H9 (cell line): ENCODE data around the gene PLPP1. TPM values are rescaled to one million over a fixed set of nuclear protein-coding genes. Genes with fewer than 3 reads are reported as not detected.

ENCODE experiments used
- DNase-seq: peaks from one replicate; pipeline ENCODE4 v3.0.0-alpha.2; 2017
- H2AFZ ChIP-seq: one replicate; pipeline ENCODE4 v1.6.1; 2013; ENCODE audit warnings: mild to moderate bottlenecking, low read length, control low read depth, moderate library complexity
- H2AK5ac ChIP-seq: 2 replicates; pipeline ENCODE4 v1.6.1; 2013; ENCODE audit warnings: low read length, control low read depth, mixed read lengths; ENCODE audit not compliant: insufficient read length
- H2BK120ac ChIP-seq: one replicate; pipeline ENCODE4 v1.6.1; 2013; ENCODE audit warnings: low read depth, mild to moderate bottlenecking, low read length, control low read depth, inconsistent platforms; ENCODE audit not compliant: poor library complexity, severe bottlenecking
- H2BK12ac ChIP-seq: 2 replicates; pipeline ENCODE4 v1.6.1; 2013; ENCODE audit warnings: low read length, control low read depth, mixed read lengths, low read depth; ENCODE audit not compliant: insufficient read length
- H2BK15ac ChIP-seq: 2 replicates; pipeline ENCODE4 v1.6.1; 2013; ENCODE audit warnings: low read depth, low read length, control low read depth
- H2BK20ac ChIP-seq: one replicate; pipeline ENCODE4 v1.6.1; 2013; ENCODE audit warnings: low read depth, mild to moderate bottlenecking, low read length, control low read depth, inconsistent platforms; ENCODE audit not compliant: poor library complexity, severe bottlenecking
- H2BK5ac ChIP-seq: 2 replicates; pipeline ENCODE4 v1.6.1; 2013; ENCODE audit warnings: low read length, control low read depth, mixed read lengths; ENCODE audit not compliant: insufficient read length
- H3K14ac ChIP-seq: 2 replicates; pipeline ENCODE4 v1.6.1; 2013; ENCODE audit warnings: low read length, control low read depth; ENCODE audit not compliant: insufficient read depth
- H3K18ac ChIP-seq: 2 replicates; pipeline ENCODE4 v1.6.1; 2013; ENCODE audit warnings: low read depth, mild to moderate bottlenecking, mixed read lengths, low read length, control low read depth; ENCODE audit not compliant: insufficient read length
- H3K23ac ChIP-seq: 2 replicates; pipeline ENCODE4 v1.6.1; 2013; ENCODE audit warnings: low read length, control low read depth, mixed read lengths, low read depth; ENCODE audit not compliant: insufficient read length
- H3K23me2 ChIP-seq: 2 replicates; pipeline ENCODE4 v1.6.1; 2013; ENCODE audit warnings: low read depth, mild to moderate bottlenecking, mixed read lengths, low read length, control low read depth; ENCODE audit not compliant: insufficient read length, poor library complexity, severe bottlenecking
- H3K27ac ChIP-seq: 2 replicates; pipeline ENCODE4 v1.5.1; 2013; ENCODE audit warnings: low read length, control low read depth, mixed read lengths, low read depth; ENCODE audit not compliant: insufficient read length
- H3K27me3 ChIP-seq: 2 replicates; pipeline ENCODE4 v1.6.1; 2013; ENCODE audit warnings: low read length, control low read depth, inconsistent platforms; ENCODE audit not compliant: insufficient read depth
- H3K4ac ChIP-seq: 2 replicates; pipeline ENCODE4 v1.6.1; 2013; ENCODE audit warnings: low read depth, mild to moderate bottlenecking, control low read depth, inconsistent platforms, low read length, moderate library complexity
- H3K4me1 ChIP-seq: 2 replicates; pipeline ENCODE4 v1.6.1; 2013; ENCODE audit warnings: low read length, control low read depth, inconsistent platforms; ENCODE audit not compliant: insufficient read depth
- H3K4me2 ChIP-seq: 2 replicates; pipeline ENCODE4 v1.6.1; 2013; ENCODE audit warnings: low read length, control low read depth, mixed read lengths; ENCODE audit not compliant: insufficient read length, insufficient read depth
- H3K56ac ChIP-seq: 2 replicates; pipeline ENCODE4 v1.6.1; 2013; ENCODE audit warnings: low read depth, mild to moderate bottlenecking, mixed read lengths, low read length, control low read depth; ENCODE audit not compliant: insufficient read length
- H3K79me1 ChIP-seq: 2 replicates; pipeline ENCODE4 v1.6.1; 2013; ENCODE audit warnings: low read depth, mild to moderate bottlenecking, moderate library complexity, low read length, control low read depth, inconsistent platforms; ENCODE audit not compliant: insufficient read depth, poor library complexity, severe bottlenecking
- H3K79me2 ChIP-seq: 2 replicates; pipeline ENCODE4 v1.6.1; 2013; ENCODE audit warnings: low read length, control low read depth, inconsistent platforms; ENCODE audit not compliant: insufficient read depth
- H3K9ac ChIP-seq: 2 replicates; pipeline ENCODE4 v1.6.1; 2013; ENCODE audit warnings: low read length, control low read depth, mixed read lengths; ENCODE audit not compliant: insufficient read length; ENCODE audit errors: extremely low read depth
- H3K9me3 ChIP-seq: one replicate; pipeline ENCODE4 v1.6.1; 2013; ENCODE audit warnings: low read depth, low read length, inconsistent platforms; ENCODE audit not compliant: control insufficient read depth
- H3T11ph ChIP-seq: one replicate; pipeline ENCODE4 v1.6.1; 2013; ENCODE audit warnings: mild to moderate bottlenecking, low read length, control low read depth, inconsistent platforms
- H4K20me1 ChIP-seq: one replicate; pipeline ENCODE4 v1.6.1; 2013; ENCODE audit not compliant: control insufficient read depth, insufficient read length, insufficient read depth
- H4K5ac ChIP-seq: 2 replicates; pipeline ENCODE4 v1.6.1; 2013; ENCODE audit warnings: low read depth, mild to moderate bottlenecking, mixed read lengths, low read length, control low read depth; ENCODE audit not compliant: insufficient read length
- H4K8ac ChIP-seq: replicated peaks from 2 replicates; pipeline ENCODE4 v1.6.1; 2013; ENCODE audit warnings: low read length, control low read depth, mixed read lengths, low read depth; ENCODE audit not compliant: insufficient read length
- H4K91ac ChIP-seq: 2 replicates; pipeline ENCODE4 v1.6.1; 2013; ENCODE audit warnings: low read depth, mild to moderate bottlenecking, moderate library complexity, mixed read lengths, low read length, control low read depth; ENCODE audit not compliant: insufficient read length
- H3K27ac Mint-ChIP-seq, 3 experiments: 2 replicates in 2 of 3; 3 replicates in 1 of 3; pipeline ENCODE4 v1.8.0; 2020 to 2021; ENCODE audit warnings: mixed read lengths in 3 of 3, mild to moderate bottlenecking in 1 of 3, moderate library complexity in 1 of 3
- H3K27me3 Mint-ChIP-seq: 2 replicates; pipeline ENCODE4 v1.8.0; 2021; ENCODE audit warnings: low read depth, mild to moderate bottlenecking, moderate library complexity, mixed read lengths
- H3K36me3 Mint-ChIP-seq, 3 experiments: 2 replicates in 2 of 3; 3 replicates in 1 of 3; pipeline ENCODE4 v1.8.0; 2020 to 2021; ENCODE audit warnings: low read depth in 3 of 3, mixed read lengths in 3 of 3; ENCODE audit not compliant: insufficient read depth in 1 of 3
- H3K4me1 Mint-ChIP-seq, 2 experiments: 2 replicates each; pipeline ENCODE4 v1.8.0; 2020; ENCODE audit warnings: mixed read lengths in 2 of 2
- H3K4me3 Mint-ChIP-seq, 2 experiments: 2 replicates in 1 of 2; 3 replicates in 1 of 2; pipeline ENCODE4 v1.8.0; 2020 to 2021; ENCODE audit warnings: mild to moderate bottlenecking in 2 of 2, mixed read lengths in 2 of 2, moderate library complexity in 1 of 2
- H3K9me3 Mint-ChIP-seq, 2 experiments: 2 replicates in 1 of 2; 3 replicates in 1 of 2; pipeline ENCODE4 v1.8.0; 2020; ENCODE audit warnings: mild to moderate bottlenecking in 2 of 2, mixed read lengths in 2 of 2, moderate library complexity in 1 of 2
- WGBS: extraction: QIAGEN DNeasy Blood & Tissue Kit; methylation state at CpG from one replicate; pipeline ENCODE4 v1.1.7; 2013; ENCODE audit warnings: missing lambda C conversion rate, low lambda C conversion rate, mixed read lengths; ENCODE audit not compliant: insufficient read length; ENCODE audit errors: extremely low coverage; 5-methylcytosine and 5-hydroxymethylcytosine counted together
- total RNA-seq: library from RNA; stranded (reverse); gene quantifications from 2 replicates; pipeline ENCODE4 v1.2.1, GENCODE V29; 2021
- TF ChIP-seq, protein P1 (sequence below): fragments of 200-600 bp; sonication (generic); conservative IDR thresholded peaks from 3 replicates; pipeline ENCODE4 v1.8.0; 2021; ENCODE audit warnings: antibody characterized with exemption, mild to moderate bottlenecking

Gene PLPP1
- total RNA-seq, 1 experiment from 2014 or later: 85.9 TPM

DNA sequence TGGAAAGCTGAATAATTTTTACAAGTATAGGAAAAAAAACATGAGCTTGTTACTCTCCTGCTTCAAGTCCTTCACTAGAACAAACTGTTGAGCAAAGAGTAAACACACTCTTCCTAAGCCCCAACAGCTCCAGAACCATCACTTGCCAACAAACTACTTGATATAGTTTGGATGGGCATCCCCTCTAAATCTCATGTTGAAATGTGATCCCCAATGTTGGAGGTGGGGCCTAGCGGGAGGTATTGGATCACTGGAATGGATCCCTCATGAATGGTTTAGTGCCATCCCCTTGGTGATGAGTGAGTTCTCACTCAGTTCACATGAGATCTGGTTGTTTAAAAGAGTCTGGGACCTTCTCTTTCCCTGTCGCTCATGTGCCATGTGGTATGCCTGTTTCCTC is 82.8 kb downstream of the PLPP1 start:
- WGBS: no CpG with 5 or more reads among the region's 2 CpGs
- H3K27ac ChIP-seq: no peak overlapping the region
- H3K79me1 ChIP-seq: no peaks in the 10 kb centered on the region
- H3K4me3 Mint-ChIP-seq: no peak overlapping the region
- no peak overlapping the region for H2BK5ac ChIP-seq
- H3K27me3 Mint-ChIP-seq: no peaks in the 10 kb centered on the region
- no peaks in the 10 kb centered on the region for H3K9me3 ChIP-seq
- no peak overlapping the region for H2AFZ ChIP-seq
- no peak overlapping the region for H4K5ac ChIP-seq
- H2BK120ac ChIP-seq: no peak overlapping the region
- no peak overlapping the region for H4K8ac ChIP-seq
- H4K91ac ChIP-seq: no peak overlapping the region
- no peaks in the 10 kb centered on the region for H4K20me1 ChIP-seq
- TF ChIP-seq, protein P1, sequence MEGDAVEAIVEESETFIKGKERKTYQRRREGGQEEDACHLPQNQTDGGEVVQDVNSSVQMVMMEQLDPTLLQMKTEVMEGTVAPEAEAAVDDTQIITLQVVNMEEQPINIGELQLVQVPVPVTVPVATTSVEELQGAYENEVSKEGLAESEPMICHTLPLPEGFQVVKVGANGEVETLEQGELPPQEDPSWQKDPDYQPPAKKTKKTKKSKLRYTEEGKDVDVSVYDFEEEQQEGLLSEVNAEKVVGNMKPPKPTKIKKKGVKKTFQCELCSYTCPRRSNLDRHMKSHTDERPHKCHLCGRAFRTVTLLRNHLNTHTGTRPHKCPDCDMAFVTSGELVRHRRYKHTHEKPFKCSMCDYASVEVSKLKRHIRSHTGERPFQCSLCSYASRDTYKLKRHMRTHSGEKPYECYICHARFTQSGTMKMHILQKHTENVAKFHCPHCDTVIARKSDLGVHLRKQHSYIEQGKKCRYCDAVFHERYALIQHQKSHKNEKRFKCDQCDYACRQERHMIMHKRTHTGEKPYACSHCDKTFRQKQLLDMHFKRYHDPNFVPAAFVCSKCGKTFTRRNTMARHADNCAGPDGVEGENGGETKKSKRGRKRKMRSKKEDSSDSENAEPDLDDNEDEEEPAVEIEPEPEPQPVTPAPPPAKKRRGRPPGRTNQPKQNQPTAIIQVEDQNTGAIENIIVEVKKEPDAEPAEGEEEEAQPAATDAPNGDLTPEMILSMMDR: no peak
- no peak overlapping the region for H3T11ph ChIP-seq
- no peak overlapping the region for H2AK5ac ChIP-seq
- H3K4me2 ChIP-seq: no peak overlapping the region
- H3K23me2 ChIP-seq: no peaks in the 10 kb centered on the region
- H3K27me3 ChIP-seq: no peaks in the 10 kb centered on the region
- peaks cover 5 to 42% (median 23%) of the 10 kb centered on the region in 3 experiments; a peak in 5 of 7 replicates for H3K36me3 Mint-ChIP-seq
- H3K14ac ChIP-seq: no peak overlapping the region
- no peak overlapping the region for H3K56ac ChIP-seq
- no peak overlapping the region for H3K18ac ChIP-seq
- peaks cover 5% of the 10 kb centered on the region; the same call in 1 of the 2 replicates for H3K4me1 ChIP-seq
- H2BK20ac ChIP-seq: no peak overlapping the region
- peaks cover 30 to 39% of the 10 kb centered on the region in 2 experiments for H3K4me1 Mint-ChIP-seq
- no peak overlapping the region for H3K9ac ChIP-seq
- H3K79me2 ChIP-seq: no peaks in the 10 kb centered on the region; the same call in 1 of the 2 replicates
- H3K27ac Mint-ChIP-seq: peak overlapping the region; percentile 33 to 96 (median 54); a peak in 5 of 7 replicates
- no peak overlapping the region for H3K4ac ChIP-seq
- H2BK12ac ChIP-seq: no peak overlapping the region
- no peaks in the 10 kb centered on the region for H3K9me3 Mint-ChIP-seq
- no peak for DNase-seq
- H2BK15ac ChIP-seq: no peak overlapping the region
- no peak overlapping the region for H3K23ac ChIP-seq
